Progenitor cell of endocrine pancreas (in vitro differentiated cells): ENCODE measurements around the gene PRDM13. TPM values are rescaled to one million over a fixed set of nuclear protein-coding genes. Genes with fewer than 3 reads are reported as not detected.
"Not testable (repeated sequence)": the region's sequence is repeated elsewhere in the genome, so short reads cannot be mapped to it uniquely, and the experiment has no call there.

Source experiments
- DNase-seq: peaks from one replicate; pipeline ENCODE4 v3.0.0; 2021; ENCODE audit warnings: low spot score; ENCODE audit not compliant: unreplicated experiment
- H3K27ac Mint-ChIP-seq: 2 replicates; pipeline ENCODE4 v1.8.0; 2021; ENCODE audit warnings: mild to moderate bottlenecking, moderate library complexity, mixed read lengths
- H3K27me3 Mint-ChIP-seq: 2 replicates; pipeline ENCODE4 v1.8.0; 2021; ENCODE audit warnings: mixed read lengths
- H3K36me3 Mint-ChIP-seq: 2 replicates; pipeline ENCODE4 v1.8.0; 2022; ENCODE audit warnings: mixed read lengths; ENCODE audit not compliant: insufficient read depth
- H3K4me1 Mint-ChIP-seq: 2 replicates; pipeline ENCODE4 v1.8.0; 2021; ENCODE audit warnings: low read depth, mixed read lengths
- H3K4me3 Mint-ChIP-seq: 2 replicates; pipeline ENCODE4 v1.8.0; 2021; ENCODE audit warnings: low read depth, mild to moderate bottlenecking, moderate library complexity, mixed read lengths
- H3K9me3 Mint-ChIP-seq: 2 replicates; pipeline ENCODE4 v1.8.0; 2021; ENCODE audit warnings: low read depth, mixed read lengths
- total RNA-seq: library from RNA; stranded (reverse); gene quantifications from 2 replicates; pipeline ENCODE4 v1.2.1, GENCODE V29; 2021
- TF ChIP-seq, protein P1 (sequence below): fragments of 200-600 bp; sonication (generic); IDR thresholded peaks from one replicate; pipeline ENCODE4 v1.5.0; 2021; ENCODE audit warnings: antibody characterized with exemption, mild to moderate bottlenecking; ENCODE audit not compliant: unreplicated experiment

The PRDM13 gene
- total RNA-seq, 1 donor from 2014 or later, result not detected

DNA sequence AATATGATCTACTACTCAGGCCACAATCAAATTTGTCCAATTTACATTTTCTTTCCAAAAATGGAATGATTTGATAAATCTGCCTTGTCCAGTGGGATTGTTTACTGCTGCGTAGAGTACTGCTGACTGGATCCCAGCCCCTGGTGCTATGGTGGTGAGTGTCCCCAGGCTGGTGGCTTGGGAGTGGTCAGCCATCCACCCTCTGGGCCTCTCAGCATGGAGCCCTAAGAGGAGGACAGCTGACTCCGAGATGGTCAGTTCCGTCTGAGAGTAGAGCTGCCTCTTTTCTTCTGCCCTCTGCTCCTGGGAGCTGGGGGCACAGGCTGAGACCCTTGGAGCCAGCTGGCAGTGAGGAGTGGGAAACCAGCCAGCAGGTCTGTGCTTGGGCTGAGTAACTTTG lies 22.7 kb downstream of the PRDM13 start:
- TF ChIP-seq, protein P1, sequence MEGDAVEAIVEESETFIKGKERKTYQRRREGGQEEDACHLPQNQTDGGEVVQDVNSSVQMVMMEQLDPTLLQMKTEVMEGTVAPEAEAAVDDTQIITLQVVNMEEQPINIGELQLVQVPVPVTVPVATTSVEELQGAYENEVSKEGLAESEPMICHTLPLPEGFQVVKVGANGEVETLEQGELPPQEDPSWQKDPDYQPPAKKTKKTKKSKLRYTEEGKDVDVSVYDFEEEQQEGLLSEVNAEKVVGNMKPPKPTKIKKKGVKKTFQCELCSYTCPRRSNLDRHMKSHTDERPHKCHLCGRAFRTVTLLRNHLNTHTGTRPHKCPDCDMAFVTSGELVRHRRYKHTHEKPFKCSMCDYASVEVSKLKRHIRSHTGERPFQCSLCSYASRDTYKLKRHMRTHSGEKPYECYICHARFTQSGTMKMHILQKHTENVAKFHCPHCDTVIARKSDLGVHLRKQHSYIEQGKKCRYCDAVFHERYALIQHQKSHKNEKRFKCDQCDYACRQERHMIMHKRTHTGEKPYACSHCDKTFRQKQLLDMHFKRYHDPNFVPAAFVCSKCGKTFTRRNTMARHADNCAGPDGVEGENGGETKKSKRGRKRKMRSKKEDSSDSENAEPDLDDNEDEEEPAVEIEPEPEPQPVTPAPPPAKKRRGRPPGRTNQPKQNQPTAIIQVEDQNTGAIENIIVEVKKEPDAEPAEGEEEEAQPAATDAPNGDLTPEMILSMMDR, result no peak
- Mint-ChIP-seq H3K27me3 (peaks cover 47% of the 10 kb centered on the region), H3K4me1 (no peaks in the 10 kb centered on the region), H3K9me3 (peaks cover 7% of the 10 kb centered on the region), H3K4me3 (no peak overlapping the region), H3K36me3 (no peaks in the 10 kb centered on the region), H3K27ac (no peak overlapping the region)
- no peak for DNase-seq

DNA sequence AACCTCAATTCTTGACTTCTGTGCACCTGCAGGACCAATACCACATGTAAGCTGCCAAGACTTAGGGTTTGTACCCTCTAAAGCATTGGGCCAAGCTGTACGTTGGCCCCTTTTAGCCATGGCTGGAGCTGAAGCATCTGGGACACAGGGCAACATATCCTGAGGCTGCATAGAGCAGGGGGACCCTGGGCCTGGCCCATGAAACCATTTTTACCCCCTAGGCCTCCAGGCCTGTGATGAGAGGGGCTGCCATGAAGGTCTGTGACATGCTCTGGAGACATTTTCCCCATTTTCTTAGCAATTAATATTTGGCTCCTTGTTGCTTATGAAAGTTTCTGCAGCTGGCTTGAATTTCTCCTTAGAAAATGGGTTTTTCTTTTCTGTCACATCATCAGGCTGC lies 31.0 kb downstream of the PRDM13 start:
- H3K4me3 Mint-ChIP-seq, result no peak overlapping the region
- no peaks in the 10 kb centered on the region for H3K36me3 Mint-ChIP-seq
- peaks cover 11% of the 10 kb centered on the region for H3K9me3 Mint-ChIP-seq
- peaks cover 3% of the 10 kb centered on the region for H3K4me1 Mint-ChIP-seq
- DNase-seq, result no peak
- no peak overlapping the region for H3K27ac Mint-ChIP-seq
- H3K27me3 Mint-ChIP-seq, result peaks cover 24% of the 10 kb centered on the region
- TF ChIP-seq, protein P1, result no peak

DNA sequence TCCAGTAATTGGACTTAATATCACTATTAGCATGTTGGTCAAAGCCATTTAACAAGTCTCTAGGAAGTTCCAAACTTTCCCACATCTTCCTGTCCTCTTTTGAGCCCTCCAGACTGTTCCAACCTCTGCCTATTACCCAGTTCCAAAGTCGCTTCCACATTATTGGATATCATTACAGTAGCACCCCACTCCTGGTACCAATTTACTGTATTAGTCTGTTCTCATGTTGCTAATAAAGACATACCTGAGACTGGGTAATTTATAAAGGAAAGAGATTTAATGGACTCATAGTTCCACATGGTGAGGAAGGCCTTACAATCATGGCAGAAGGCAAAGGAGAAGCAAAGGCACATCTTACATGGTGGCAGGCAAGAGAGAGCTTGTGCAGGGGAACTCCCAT lies 31.7 kb downstream of the PRDM13 start:
- Mint-ChIP-seq H3K27me3 (peaks cover 20% of the 10 kb centered on the region), H3K9me3 (peaks cover 11% of the 10 kb centered on the region)
- DNase-seq, H3K4me1 Mint-ChIP-seq, H3K4me3 Mint-ChIP-seq, H3K27ac Mint-ChIP-seq, H3K36me3 Mint-ChIP-seq: not testable (repeated sequence)

DNA sequence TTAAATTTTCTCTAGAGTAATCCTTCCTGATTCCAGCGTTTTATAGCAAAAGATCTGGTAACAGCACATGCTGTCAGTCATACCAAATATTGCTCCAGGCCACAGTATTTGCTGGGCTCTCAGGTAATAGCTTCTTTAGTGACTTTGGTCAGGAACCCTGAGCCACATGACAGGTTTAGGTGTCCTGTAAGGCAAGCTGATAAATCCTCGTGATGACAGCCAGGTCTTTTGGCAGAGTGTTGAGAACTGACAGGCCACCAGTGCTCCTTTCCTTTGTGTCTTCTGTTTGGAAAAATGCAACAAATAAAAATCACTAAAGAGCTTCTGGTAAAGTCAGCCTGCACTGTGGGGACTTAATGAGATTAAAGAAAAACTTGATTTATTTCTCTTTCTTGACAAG lies 34.6 kb downstream of the PRDM13 start:
- Mint-ChIP-seq H3K4me1 (peaks cover 3% of the 10 kb centered on the region), H3K27ac (no peak overlapping the region), H3K9me3 (peaks cover 11% of the 10 kb centered on the region), H3K27me3 (peaks cover 25% of the 10 kb centered on the region), H3K4me3 (no peak overlapping the region), H3K36me3 (no peaks in the 10 kb centered on the region)
- DNase-seq, result no peak
- TF ChIP-seq, protein P1, result no peak

DNA sequence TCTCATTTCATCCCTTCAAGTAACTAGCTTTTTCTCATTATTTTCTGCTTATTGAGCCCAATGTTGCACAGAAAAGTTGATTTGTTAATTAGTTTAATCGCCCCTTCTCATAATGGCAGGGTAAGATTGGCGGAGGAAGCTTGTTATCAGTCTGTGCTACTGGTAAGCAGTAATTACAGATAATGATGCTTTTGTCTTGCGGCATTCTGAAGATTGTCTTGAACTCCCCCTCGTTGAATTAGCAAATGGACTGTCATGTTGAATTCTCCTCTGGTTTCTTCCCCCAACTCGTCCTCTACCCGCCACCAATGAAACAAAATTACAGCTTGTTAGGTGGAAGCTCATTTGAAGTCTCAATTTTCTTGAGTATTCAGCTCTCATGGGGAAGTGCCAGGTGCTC lies 39.4 kb downstream of the PRDM13 start:
- peaks cover 24% of the 10 kb centered on the region for H3K27me3 Mint-ChIP-seq
- H3K4me1 Mint-ChIP-seq, result peaks cover 3% of the 10 kb centered on the region
- no peak overlapping the region for H3K27ac Mint-ChIP-seq
- TF ChIP-seq, protein P1, result no peak
- DNase-seq, result no peak
- H3K36me3 Mint-ChIP-seq, result no peaks in the 10 kb centered on the region
- no peaks in the 10 kb centered on the region for H3K9me3 Mint-ChIP-seq
- H3K4me3 Mint-ChIP-seq, result no peak overlapping the region

DNA sequence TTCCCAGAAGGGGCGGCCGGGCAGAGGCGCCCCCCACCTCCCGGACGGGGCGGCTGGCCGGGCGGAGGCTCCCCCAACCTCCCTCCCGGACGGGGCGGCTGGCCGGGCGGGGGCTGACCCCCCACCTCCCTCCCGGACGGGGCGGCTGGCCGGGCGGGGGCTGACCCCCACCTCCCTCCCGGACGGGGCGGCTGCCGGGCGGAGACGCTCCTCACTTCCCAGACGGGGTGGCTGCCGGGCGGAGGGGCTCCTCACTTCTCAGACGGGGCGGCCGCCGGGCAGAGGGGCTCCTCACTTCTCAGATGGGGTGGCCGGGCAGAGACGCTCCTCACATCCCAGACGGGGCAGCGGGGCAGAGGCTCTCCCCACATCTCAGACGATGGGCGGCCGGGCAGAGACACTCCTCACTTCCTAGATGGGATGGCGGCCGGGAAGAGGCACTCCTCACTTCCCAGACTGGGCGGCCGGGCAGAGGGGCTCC lies 43.5 kb downstream of the PRDM13 start:
- H3K4me1 Mint-ChIP-seq, H3K9me3 Mint-ChIP-seq, H3K4me3 Mint-ChIP-seq, DNase-seq, H3K27ac Mint-ChIP-seq, H3K36me3 Mint-ChIP-seq: not testable (repeated sequence)
- peaks cover 14% of the 10 kb centered on the region for H3K27me3 Mint-ChIP-seq
